GM21515 (cell line): ENCODE results near the gene TCHH.

ENCODE experiments used
- ATAC-seq: cut with Tn5 transposase; IDR thresholded peaks from one replicate; pipeline ENCODE4 v1.9.1; 2021; ENCODE audit not compliant: unreplicated experiment

TCHH gene

DNA sequence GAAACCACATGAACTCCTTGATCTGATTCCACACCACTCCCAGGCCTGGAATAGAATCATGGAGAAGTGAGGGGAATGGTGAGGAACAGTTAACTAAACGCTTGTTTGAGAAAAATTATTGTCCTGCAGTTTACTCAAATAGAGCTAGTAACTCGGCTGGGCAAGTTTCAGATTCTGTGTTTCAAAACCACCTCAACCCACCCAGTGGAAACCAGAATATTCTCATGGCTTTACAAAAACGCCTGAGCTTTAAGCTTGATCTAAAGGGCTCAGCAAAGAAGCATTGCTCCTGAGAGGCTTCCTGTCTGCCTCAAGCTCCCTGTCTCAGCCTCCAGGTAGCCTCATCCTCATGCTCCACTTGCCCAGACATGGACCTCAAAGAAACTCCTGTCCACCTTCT is 42.9 kb downstream of the TCHH start:
- ATAC-seq: no peak

DNA sequence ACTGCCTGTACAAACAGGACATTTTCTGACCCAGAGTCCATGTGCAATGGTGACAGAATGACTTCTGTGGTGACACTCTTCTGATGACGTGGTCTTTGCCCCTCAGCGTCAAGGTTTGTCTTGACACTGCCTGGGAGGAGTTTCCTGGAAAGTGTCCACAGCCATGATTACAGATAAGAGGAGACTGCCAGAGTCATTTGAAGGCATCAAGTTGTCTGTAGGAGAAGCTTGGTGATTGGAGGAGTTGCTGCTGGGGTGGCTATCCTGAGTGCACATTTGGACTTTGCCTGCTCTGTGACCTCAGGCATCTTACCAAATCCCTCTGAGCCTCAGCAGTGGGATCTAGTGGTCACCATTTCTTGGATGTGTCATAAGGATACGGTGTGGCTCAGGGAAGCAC is 44.1 kb downstream of the TCHH start:
- no peak for ATAC-seq

- no peak for ATAC-seq
Observed at GRCh38 chr1:152067929-152068328, 47.3 kb downstream of the TCHH start.

GRCh38 chr1:152067150-152067549 is 48.1 kb downstream of the TCHH start:
- no peak for ATAC-seq

DNA sequence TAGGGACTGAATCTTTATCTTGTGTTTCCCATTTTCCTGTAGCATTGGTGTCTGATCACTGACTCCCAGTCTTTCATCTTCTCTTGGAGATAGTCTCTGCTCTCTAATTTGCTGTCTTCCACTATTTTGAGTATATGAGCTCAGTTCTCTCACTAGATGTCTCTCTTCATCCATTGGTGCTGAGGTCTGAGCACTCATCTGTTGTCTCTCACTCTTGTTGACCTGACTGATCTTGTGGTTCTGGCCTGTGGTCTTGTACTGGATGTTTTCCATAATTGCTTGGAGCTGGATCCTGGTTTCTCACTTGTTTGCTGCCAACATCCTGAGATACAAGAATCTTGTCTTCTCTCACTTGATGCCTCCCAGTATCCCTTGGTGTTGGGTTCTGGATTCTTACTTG is 53.3 kb downstream of the TCHH start:
- ATAC-seq: no peak
